ENCODE measurements around the gene SLC6A17.

- TF ChIP-seq REST (IDR thresholded peaks at IDR 0.05; ENCODE audit: low read depth) (no peak), CEBPB (IDR thresholded peaks at IDR 0.05) (no peak), NFIC (IDR thresholded peaks at IDR 0.05) (no peak), EP300 (IDR thresholded peaks at IDR 0.05; ENCODE audit: borderline replicate concordance) (no peak)
Observed at GRCh38 chr1:110237386-110238152, 87.3 kb downstream of the SLC6A17 start.

All from Ishikawa (cell line).